Astrocyte (in vitro differentiated cells and primary cell): ENCODE measurements around the gene EPHB2. TPM values are rescaled to one million over a fixed set of nuclear protein-coding genes. Genes with fewer than 3 reads are reported as not detected.

Source experiments
- DNase-seq: peaks from one replicate; pipeline ENCODE4 v3.0.0-alpha.2; 2010; ENCODE audit warnings: low read depth
- FAIRE-seq: peaks from 2 replicates; lab custom pipeline; 2011; peaks lifted over from hg19 to GRCh38; lab: Jason Lieb, UNC
- H2AFZ ChIP-seq: 2 replicates; pipeline ENCODE4 v1.6.0; 2012; ENCODE audit warnings: low read depth, low read length, inconsistent platforms
- H3K27ac ChIP-seq: 2 replicates; pipeline ENCODE4 v1.5.1; 2011; ENCODE audit warnings: low read depth, low read length, inconsistent platforms
- H3K27me3 ChIP-seq: 2 replicates; pipeline ENCODE4 v1.6.0; 2011; ENCODE audit warnings: low read length, inconsistent platforms; ENCODE audit not compliant: insufficient read depth
- H3K36me3 ChIP-seq: 2 replicates; pipeline ENCODE4 v1.5.1; 2011; ENCODE audit warnings: low read length, inconsistent platforms; ENCODE audit not compliant: insufficient read depth
- H3K4me1 ChIP-seq: 2 replicates; pipeline ENCODE4 v1.5.1; 2011; ENCODE audit warnings: low read length, inconsistent platforms; ENCODE audit not compliant: insufficient read depth
- H3K4me2 ChIP-seq: 2 replicates; pipeline ENCODE4 v1.6.0; 2012; ENCODE audit warnings: low read length, inconsistent platforms
- H3K4me3 ChIP-seq: 2 replicates; pipeline ENCODE4 v1.5.1; 2011; ENCODE audit warnings: low read depth, mild to moderate bottlenecking, low read length, inconsistent platforms; ENCODE audit not compliant: insufficient read depth
- H3K79me2 ChIP-seq: 2 replicates; pipeline ENCODE4 v1.6.0; 2012; ENCODE audit warnings: mild to moderate bottlenecking, low read length, inconsistent platforms; ENCODE audit not compliant: insufficient read depth
- H3K9ac ChIP-seq: 2 replicates; pipeline ENCODE4 v1.6.0; 2012; ENCODE audit warnings: mild to moderate bottlenecking, low read length, inconsistent platforms
- H3K9me3 ChIP-seq: 2 replicates; pipeline ENCODE4 v1.5.1; 2012; ENCODE audit warnings: low read depth, mild to moderate bottlenecking, low read length, inconsistent platforms; ENCODE audit not compliant: insufficient read depth
- H4K20me1 ChIP-seq: 2 replicates; pipeline ENCODE4 v1.6.0; 2012; ENCODE audit warnings: low read length, inconsistent platforms; ENCODE audit not compliant: insufficient read depth
- H3K27ac Mint-ChIP-seq: one replicate; pipeline ENCODE4 v1.8.0; 2021; ENCODE audit warnings: mild to moderate bottlenecking, mixed read lengths; ENCODE audit not compliant: unreplicated experiment
- H3K27me3 Mint-ChIP-seq: one replicate; pipeline ENCODE4 v1.8.0; 2021; ENCODE audit warnings: low read depth, mixed read lengths; ENCODE audit not compliant: unreplicated experiment
- H3K36me3 Mint-ChIP-seq: one replicate; pipeline ENCODE4 v1.8.0; 2021; ENCODE audit warnings: low read depth, mixed read lengths; ENCODE audit not compliant: unreplicated experiment
- H3K4me1 Mint-ChIP-seq: one replicate; pipeline ENCODE4 v1.8.0; 2021; ENCODE audit warnings: low read depth, mixed read lengths; ENCODE audit not compliant: unreplicated experiment
- H3K4me3 Mint-ChIP-seq: one replicate; pipeline ENCODE4 v1.8.0; 2021; ENCODE audit warnings: mild to moderate bottlenecking, moderate library complexity, mixed read lengths; ENCODE audit not compliant: unreplicated experiment
- H3K9me3 Mint-ChIP-seq: one replicate; pipeline ENCODE4 v1.8.0; 2021; ENCODE audit warnings: mild to moderate bottlenecking, mixed read lengths; ENCODE audit not compliant: unreplicated experiment
- EZH2 ChIP-seq: IDR thresholded peaks from 2 replicates; pipeline ENCODE4 v1.6.1; 2012; ENCODE audit warnings: mild to moderate bottlenecking, low read length, inconsistent platforms; ENCODE audit not compliant: insufficient read depth
- total RNA-seq: library from RNA; stranded (reverse); gene quantifications from 2 replicates; pipeline ENCODE4 v1.2.1, GENCODE V29; 2021
- TF ChIP-seq, protein P1 (sequence below): IDR thresholded peaks from 2 replicates; pipeline ENCODE4 v1.5.1; 2011; ENCODE audit warnings: low read depth, mild to moderate bottlenecking, inconsistent platforms, low read length, moderate library complexity; ENCODE audit not compliant: insufficient read depth

The EPHB2 gene
- total RNA-seq, 1 donor from 2014 or later = 8.4 TPM

DNA sequence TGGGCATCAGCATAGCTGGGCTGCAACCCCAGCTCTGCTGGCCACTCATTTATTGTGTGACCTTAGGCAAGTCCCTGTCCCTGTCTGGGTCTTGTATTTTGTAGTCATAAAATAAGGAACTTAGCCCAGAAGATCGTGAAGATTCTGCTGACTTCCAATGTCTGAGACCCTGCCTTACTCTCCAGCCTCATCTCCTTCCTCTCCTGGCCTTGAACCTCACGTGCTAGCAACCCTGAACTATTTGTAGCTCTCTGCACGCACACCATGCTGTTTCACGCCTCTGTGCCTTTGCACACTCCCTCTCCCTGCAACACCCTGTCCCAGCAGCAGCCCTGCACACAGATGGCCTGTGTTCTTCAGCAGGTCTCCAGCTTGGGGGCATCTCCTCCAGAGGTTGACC lies 140.9 kb downstream of the EPHB2 start:
- Mint-ChIP-seq H3K9me3 (peaks cover 24% of the 10 kb centered on the region), H3K27me3 (peaks cover 56% of the 10 kb centered on the region), H3K4me1 (no peaks in the 10 kb centered on the region), H3K27ac (no peak overlapping the region), H3K36me3 (peaks cover 16% of the 10 kb centered on the region), H3K4me3 (no peak overlapping the region)
- H3K9ac ChIP-seq = no peak overlapping the region
- TF ChIP-seq EZH2 = no peak
- TF ChIP-seq, protein P1, sequence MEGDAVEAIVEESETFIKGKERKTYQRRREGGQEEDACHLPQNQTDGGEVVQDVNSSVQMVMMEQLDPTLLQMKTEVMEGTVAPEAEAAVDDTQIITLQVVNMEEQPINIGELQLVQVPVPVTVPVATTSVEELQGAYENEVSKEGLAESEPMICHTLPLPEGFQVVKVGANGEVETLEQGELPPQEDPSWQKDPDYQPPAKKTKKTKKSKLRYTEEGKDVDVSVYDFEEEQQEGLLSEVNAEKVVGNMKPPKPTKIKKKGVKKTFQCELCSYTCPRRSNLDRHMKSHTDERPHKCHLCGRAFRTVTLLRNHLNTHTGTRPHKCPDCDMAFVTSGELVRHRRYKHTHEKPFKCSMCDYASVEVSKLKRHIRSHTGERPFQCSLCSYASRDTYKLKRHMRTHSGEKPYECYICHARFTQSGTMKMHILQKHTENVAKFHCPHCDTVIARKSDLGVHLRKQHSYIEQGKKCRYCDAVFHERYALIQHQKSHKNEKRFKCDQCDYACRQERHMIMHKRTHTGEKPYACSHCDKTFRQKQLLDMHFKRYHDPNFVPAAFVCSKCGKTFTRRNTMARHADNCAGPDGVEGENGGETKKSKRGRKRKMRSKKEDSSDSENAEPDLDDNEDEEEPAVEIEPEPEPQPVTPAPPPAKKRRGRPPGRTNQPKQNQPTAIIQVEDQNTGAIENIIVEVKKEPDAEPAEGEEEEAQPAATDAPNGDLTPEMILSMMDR = no peak
- H2AFZ ChIP-seq = no peak overlapping the region
- H3K27ac ChIP-seq = no peak overlapping the region
- H3K27me3 ChIP-seq = no peaks in the 10 kb centered on the region
- no peaks in the 10 kb centered on the region for H3K4me1 ChIP-seq
- peaks cover 80% of the 10 kb centered on the region for H4K20me1 ChIP-seq
- H3K36me3 ChIP-seq = no peaks in the 10 kb centered on the region
- no peak overlapping the region for H3K4me3 ChIP-seq
- peaks cover 3% of the 10 kb centered on the region for H3K79me2 ChIP-seq
- no peaks in the 10 kb centered on the region for H3K9me3 ChIP-seq
- FAIRE-seq (no peak), DNase-seq (no peak)
- no peak overlapping the region for H3K4me2 ChIP-seq

DNA sequence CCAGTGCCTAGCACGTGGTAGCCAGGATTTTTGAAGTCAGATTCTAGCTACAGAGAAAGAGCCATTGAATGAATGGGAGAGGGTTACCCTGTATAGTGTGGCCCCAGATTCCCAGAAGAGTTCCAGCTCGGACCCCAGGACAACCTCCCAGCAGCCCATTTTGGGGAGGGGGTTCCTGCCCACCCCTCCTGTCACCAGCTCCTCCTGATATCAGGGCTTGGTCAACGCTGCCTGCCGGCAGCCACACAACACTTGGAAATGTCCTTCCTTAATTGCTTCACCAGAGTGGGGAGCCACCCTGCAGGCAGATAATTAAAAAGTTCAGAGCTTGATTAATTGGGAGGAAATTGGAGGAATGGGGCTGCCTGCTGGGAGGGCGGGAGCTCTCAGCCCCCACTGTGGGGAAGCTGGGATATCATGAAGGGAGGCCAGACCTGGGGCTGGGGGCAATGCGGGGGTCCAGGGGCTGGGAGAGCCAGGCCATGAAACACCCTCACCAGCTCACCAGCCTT lies 141.6 kb downstream of the EPHB2 start:
- FAIRE-seq = no peak
- no peaks in the 10 kb centered on the region for H3K9me3 ChIP-seq
- H3K4me3 ChIP-seq = no peak overlapping the region
- no peak overlapping the region for H3K4me3 Mint-ChIP-seq
- peaks cover 51% of the 10 kb centered on the region for H3K27me3 Mint-ChIP-seq
- H2AFZ ChIP-seq = no peak overlapping the region
- no peak for DNase-seq
- no peak overlapping the region for H3K9ac ChIP-seq
- H3K9me3 Mint-ChIP-seq = peaks cover 23% of the 10 kb centered on the region
- no peaks in the 10 kb centered on the region for H3K4me1 ChIP-seq
- no peaks in the 10 kb centered on the region for H3K36me3 ChIP-seq
- H3K4me2 ChIP-seq = no peak overlapping the region
- H3K27me3 ChIP-seq = no peaks in the 10 kb centered on the region
- no peak for TF ChIP-seq EZH2
- TF ChIP-seq, protein P1 = no peak
- peaks cover 3% of the 10 kb centered on the region for H3K79me2 ChIP-seq
- no peak overlapping the region for H3K27ac Mint-ChIP-seq
- peaks cover 15% of the 10 kb centered on the region for H3K36me3 Mint-ChIP-seq
- no peaks in the 10 kb centered on the region for H3K4me1 Mint-ChIP-seq
- peaks cover 80% of the 10 kb centered on the region for H4K20me1 ChIP-seq
- no peak overlapping the region for H3K27ac ChIP-seq

- TF ChIP-seq EZH2 = no peak
- TF ChIP-seq, protein P1 = no peak
- Histone ChIP-seq H3K27ac (no peak overlapping the region), H2AFZ (no peak overlapping the region), H3K79me2 (peaks cover 3% of the 10 kb centered on the region), H3K27me3 (no peaks in the 10 kb centered on the region), H3K4me1 (no peaks in the 10 kb centered on the region), H3K4me2 (no peak overlapping the region), H3K4me3 (no peak overlapping the region), H3K36me3 (no peaks in the 10 kb centered on the region), H3K9ac (no peak overlapping the region), H4K20me1 (peaks cover 71% of the 10 kb centered on the region), H3K9me3 (no peaks in the 10 kb centered on the region)
- no peak overlapping the region for H3K4me3 Mint-ChIP-seq
- FAIRE-seq (no peak), DNase-seq (no peak)
- H3K4me1 Mint-ChIP-seq = no peaks in the 10 kb centered on the region
- H3K27me3 Mint-ChIP-seq = peaks cover 49% of the 10 kb centered on the region
- H3K9me3 Mint-ChIP-seq = peaks cover 14% of the 10 kb centered on the region
- peaks cover 9% of the 10 kb centered on the region for H3K36me3 Mint-ChIP-seq
- no peak overlapping the region for H3K27ac Mint-ChIP-seq
Measured at GRCh38 chr1:22853651-22854185, 143.1 kb downstream of the EPHB2 start.
